ENCODE data around the gene PLIN4.

GRCh38 chr19:4548238-4548584 lies 29.9 kb upstream of the PLIN4 start:
- no peak for TF ChIP-seq POLR2A (IDR thresholded peaks at IDR 0.05)
- no peak for TF ChIP-seq CTCF (IDR thresholded peaks at IDR 0.05)
- no peak for TF ChIP-seq EP300 (IDR thresholded peaks at IDR 0.05)

All from stomach (tissue), 4 donors.